Smooth muscle cell (in vitro differentiated cells): ENCODE measurements around the gene ACOT7. TPM values are rescaled to one million over a fixed set of nuclear protein-coding genes. Genes with fewer than 3 reads are reported as not detected.
"Not testable (repeated sequence)": the region's sequence is repeated elsewhere in the genome, so short reads cannot be mapped to it uniquely, and the experiment has no call there.

ENCODE experiments used
- DNase-seq: peaks from one replicate; lab custom pipeline; 2025; ENCODE audit not compliant: unreplicated experiment; lab: John Stamatoyannopoulos, UW
- H2AFZ ChIP-seq: fragments of 200-600 bp; sonication (generic); 2 replicates; pipeline ENCODE4 v1.6.0; 2016; ENCODE audit warnings: antibody characterized with exemption, low read depth, mild to moderate bottlenecking
- H3F3A ChIP-seq: fragments of 200-600 bp; sonication (generic); 2 replicates; pipeline ENCODE4 v1.6.0; 2017; ENCODE audit warnings: antibody characterized with exemption, low read depth
- H3K27ac ChIP-seq: fragments of 200-600 bp; sonication (generic); 2 replicates; pipeline ENCODE4 v1.5.1; 2016; ENCODE audit warnings: low read depth, mild to moderate bottlenecking
- H3K27me3 ChIP-seq: fragments of 200-600 bp; sonication (generic); 2 replicates; pipeline ENCODE4 v1.6.1; 2016; ENCODE audit warnings: low read depth, mild to moderate bottlenecking
- H3K36me3 ChIP-seq: fragments of 200-600 bp; sonication (generic); 2 replicates; pipeline ENCODE4 v1.5.1; 2016; ENCODE audit warnings: low read depth
- H3K4me1 ChIP-seq: fragments of 200-600 bp; sonication (generic); 2 replicates; pipeline ENCODE4 v1.5.1; 2016; ENCODE audit warnings: low read depth
- H3K4me2 ChIP-seq: fragments of 200-600 bp; sonication (generic); 2 replicates; pipeline ENCODE4 v1.6.0; 2016; ENCODE audit warnings: mild to moderate bottlenecking
- H3K4me3 ChIP-seq: fragments of 200-600 bp; sonication (generic); 2 replicates; pipeline ENCODE4 v1.5.1; 2016; ENCODE audit warnings: mild to moderate bottlenecking
- H3K79me2 ChIP-seq: fragments of 200-600 bp; sonication (generic); 2 replicates; pipeline ENCODE4 v1.6.0; 2016; ENCODE audit warnings: low read depth, mild to moderate bottlenecking
- H3K9ac ChIP-seq: fragments of 200-600 bp; sonication (generic); 2 replicates; pipeline ENCODE4 v1.6.0; 2016; ENCODE audit warnings: low read depth
- H3K9me3 ChIP-seq: fragments of 200-600 bp; sonication (generic); replicated peaks from 2 replicates; pipeline ENCODE4 v1.5.1; 2016; ENCODE audit warnings: low read depth
- H4K20me1 ChIP-seq: fragments of 200-600 bp; sonication (generic); 2 replicates; pipeline ENCODE4 v1.6.0; 2016; ENCODE audit warnings: low read depth
- WGBS: methylation state at CpG from one replicate; pipeline ENCODE4 v1.1.7; 2016; ENCODE audit warnings: low lambda C conversion rate; 5-methylcytosine and 5-hydroxymethylcytosine counted together
- polyA plus RNA-seq: library from polyadenylated mRNA; unstranded; fragments of >200 nt; fragmentation: Nextera tagmentation; extraction: Ambion mirVana; gene quantifications from 2 replicates; pipeline ENCODE4 v1.2.1, GENCODE V29; 2016
- total RNA-seq: library from RNA; depleted of rRNA; stranded (reverse); fragments of >200 nt; gene quantifications from 2 replicates; pipeline ENCODE4 v1.2.3, GENCODE V29; 2014
- TF ChIP-seq, protein P1 (sequence below): fragments of 200-600 bp; sonication (generic); IDR thresholded peaks from 2 replicates; pipeline ENCODE4 v1.5.1; 2017; ENCODE audit warnings: borderline replicate concordance, mild to moderate bottlenecking, antibody characterized with exemption; ENCODE audit not compliant: insufficient read depth, poor library complexity, severe bottlenecking

Gene ACOT7
- total and polyA plus RNA-seq, 2 experiments from 2014 or later: 19.5 to 53.8 TPM

DNA sequence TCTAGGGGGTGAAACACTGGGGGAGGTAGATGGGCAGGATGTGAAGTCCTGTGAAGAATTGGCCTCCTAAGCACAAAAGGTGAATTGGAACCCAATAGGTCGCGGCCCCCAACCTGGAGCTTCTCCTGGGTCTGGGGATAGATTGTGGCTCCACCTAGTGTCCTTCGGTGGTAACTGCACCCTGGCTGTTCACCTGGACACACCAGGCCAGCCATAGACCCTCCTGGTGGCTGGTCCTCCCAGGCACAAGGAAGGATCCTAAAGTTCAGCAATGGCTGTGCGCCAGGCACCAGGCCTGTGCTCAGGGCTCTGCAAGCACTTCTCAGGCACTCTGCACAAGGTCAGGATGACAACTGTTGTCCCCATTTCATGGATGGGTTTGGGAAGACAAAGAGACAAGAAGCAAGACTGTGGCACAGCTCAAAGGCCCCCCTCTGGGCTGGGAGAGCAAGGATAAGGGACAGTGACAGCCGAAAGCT is 44.5 kb upstream of the ACOT7 start:
- WGBS: 19% methylated on average over 5 of the region's 5 CpGs
- Histone ChIP-seq H3F3A (no peaks in the 10 kb centered on the region), H3K9ac (no peak overlapping the region), H3K4me1 (no peaks in the 10 kb centered on the region), H3K27ac (no peak overlapping the region), H4K20me1 (no peaks in the 10 kb centered on the region), H3K36me3 (no peaks in the 10 kb centered on the region), H3K79me2 (no peaks in the 10 kb centered on the region), H3K9me3 (no peaks in the 10 kb centered on the region), H2AFZ (no peak overlapping the region), H3K4me2 (no peak overlapping the region), H3K27me3 (peaks cover 25% of the 10 kb centered on the region), H3K4me3 (no peak overlapping the region)
- TF ChIP-seq, protein P1, sequence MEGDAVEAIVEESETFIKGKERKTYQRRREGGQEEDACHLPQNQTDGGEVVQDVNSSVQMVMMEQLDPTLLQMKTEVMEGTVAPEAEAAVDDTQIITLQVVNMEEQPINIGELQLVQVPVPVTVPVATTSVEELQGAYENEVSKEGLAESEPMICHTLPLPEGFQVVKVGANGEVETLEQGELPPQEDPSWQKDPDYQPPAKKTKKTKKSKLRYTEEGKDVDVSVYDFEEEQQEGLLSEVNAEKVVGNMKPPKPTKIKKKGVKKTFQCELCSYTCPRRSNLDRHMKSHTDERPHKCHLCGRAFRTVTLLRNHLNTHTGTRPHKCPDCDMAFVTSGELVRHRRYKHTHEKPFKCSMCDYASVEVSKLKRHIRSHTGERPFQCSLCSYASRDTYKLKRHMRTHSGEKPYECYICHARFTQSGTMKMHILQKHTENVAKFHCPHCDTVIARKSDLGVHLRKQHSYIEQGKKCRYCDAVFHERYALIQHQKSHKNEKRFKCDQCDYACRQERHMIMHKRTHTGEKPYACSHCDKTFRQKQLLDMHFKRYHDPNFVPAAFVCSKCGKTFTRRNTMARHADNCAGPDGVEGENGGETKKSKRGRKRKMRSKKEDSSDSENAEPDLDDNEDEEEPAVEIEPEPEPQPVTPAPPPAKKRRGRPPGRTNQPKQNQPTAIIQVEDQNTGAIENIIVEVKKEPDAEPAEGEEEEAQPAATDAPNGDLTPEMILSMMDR: peak; percentile 89
- DNase-seq: peak; percentile 13

- H3K27ac ChIP-seq, H3K4me3 ChIP-seq, H3K4me2 ChIP-seq, H3F3A ChIP-seq, H2AFZ ChIP-seq, H3K9ac ChIP-seq, H4K20me1 ChIP-seq, H3K36me3 ChIP-seq, H3K4me1 ChIP-seq, DNase-seq, H3K79me2 ChIP-seq, H3K9me3 ChIP-seq: not testable (repeated sequence)
- whole genome bisulfite sequencing: 84% methylated on average over 22 of the region's 22 CpGs
- peaks cover 24% of the 10 kb centered on the region for H3K27me3 ChIP-seq
Observed at GRCh38 chr1:6437012-6437700, 43.6 kb upstream of the ACOT7 start.

DNA sequence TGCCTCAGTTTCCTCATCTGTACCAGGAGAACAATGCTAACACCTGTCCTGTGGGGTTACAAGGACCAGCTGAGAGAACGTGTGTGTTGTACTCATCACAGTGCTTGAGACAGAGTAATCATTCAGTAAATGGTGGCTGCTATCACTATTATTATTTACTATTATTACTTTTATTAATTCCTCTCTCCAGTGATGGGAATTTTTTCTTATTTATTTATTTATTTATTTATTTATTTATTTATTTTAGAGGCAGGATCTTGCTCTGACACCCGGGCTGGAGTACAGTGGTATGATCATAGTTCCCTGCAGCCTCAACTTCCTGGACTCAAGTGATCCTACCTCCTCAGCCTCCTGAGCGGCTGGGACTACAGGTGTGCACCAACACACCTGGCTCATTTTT is 42.7 kb upstream of the ACOT7 start:
- H3K36me3 ChIP-seq, DNase-seq, H3F3A ChIP-seq, H3K9ac ChIP-seq, H3K4me2 ChIP-seq, H3K79me2 ChIP-seq, H3K4me1 ChIP-seq, H2AFZ ChIP-seq, H3K9me3 ChIP-seq, H3K27ac ChIP-seq, H4K20me1 ChIP-seq, H3K4me3 ChIP-seq: not testable (repeated sequence)
- WGBS: 90% methylated on average over 3 of the region's 3 CpGs
- peaks cover 16% of the 10 kb centered on the region for H3K27me3 ChIP-seq

- Histone ChIP-seq H3K4me1 (no peaks in the 10 kb centered on the region), H3K79me2 (no peaks in the 10 kb centered on the region), H3K4me3 (no peak overlapping the region), H3K9me3 (no peaks in the 10 kb centered on the region), H2AFZ (no peak overlapping the region), H4K20me1 (no peaks in the 10 kb centered on the region), H3K27me3 (peaks cover 11% of the 10 kb centered on the region), H3K27ac (no peak overlapping the region), H3F3A (no peaks in the 10 kb centered on the region), H3K4me2 (no peak overlapping the region), H3K36me3 (no peaks in the 10 kb centered on the region), H3K9ac (no peak overlapping the region)
- TF ChIP-seq, protein P1: no peak
- DNase-seq: no peak
- 93% methylated on average over 3 of the region's 3 CpGs for WGBS
Observed at GRCh38 chr1:6435547-6435946, 42.0 kb upstream of the ACOT7 start.

DNA sequence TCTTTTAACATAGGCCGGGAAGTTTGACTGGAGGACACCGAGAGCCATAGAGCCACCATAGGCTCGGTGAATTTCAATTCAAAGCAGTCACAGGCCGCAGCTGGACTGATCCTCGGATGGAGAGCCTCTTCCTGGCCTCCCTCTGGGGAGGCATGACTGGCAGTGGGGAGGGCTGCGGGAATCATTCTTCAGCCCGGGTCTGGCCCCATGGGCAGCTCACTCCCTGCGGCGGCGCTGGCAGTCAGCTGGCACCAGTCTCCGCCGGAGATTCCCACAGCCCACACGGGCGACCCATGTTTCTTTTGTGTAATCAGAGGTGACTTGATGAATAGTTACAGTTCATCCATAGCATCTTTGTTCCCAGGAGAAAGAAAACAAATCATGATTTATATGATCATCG is 41.6 kb upstream of the ACOT7 start:
- TF ChIP-seq, protein P1: no peak
- H3K36me3 ChIP-seq: no peaks in the 10 kb centered on the region
- H2AFZ ChIP-seq: no peak overlapping the region
- H3K4me1 ChIP-seq: peaks cover 3% of the 10 kb centered on the region
- no peak overlapping the region for H3K4me2 ChIP-seq
- no peaks in the 10 kb centered on the region for H3F3A ChIP-seq
- H3K27me3 ChIP-seq: peaks cover 11% of the 10 kb centered on the region
- H3K27ac ChIP-seq: no peak overlapping the region
- DNase-seq: no peak
- no peaks in the 10 kb centered on the region for H3K9me3 ChIP-seq
- no peaks in the 10 kb centered on the region for H3K79me2 ChIP-seq
- no peak overlapping the region for H3K9ac ChIP-seq
- no peak overlapping the region for H3K4me3 ChIP-seq
- WGBS: 97% methylated on average over 15 of the region's 15 CpGs
- H4K20me1 ChIP-seq: no peaks in the 10 kb centered on the region
